HepG2 (cell line): ENCODE results near the gene PXMP2. TPM values are rescaled to one million over a fixed set of nuclear protein-coding genes. Genes with fewer than 3 reads are reported as not detected.
A peak's percentile ranks its signal among the peaks of the same experiment; 100 is the strongest.

Experiments used
- ATF1 ChIP-seq: IDR thresholded peaks from 2 replicates; pipeline ENCODE4 v1.6.1; 2016; ENCODE audit warnings: mild to moderate bottlenecking, control low read depth
- DMAP1 ChIP-seq: IDR thresholded peaks from 2 replicates; pipeline ENCODE4 v1.6.1; 2016
- ESRRA ChIP-seq: sonication (generic); formaldehyde crosslinking; IDR thresholded peaks from 2 replicates; pipeline ENCODE4 v1.5.1; 2020; ENCODE audit warnings: mild to moderate bottlenecking, low read depth, missing genetic modification reagents
- EZH2 ChIP-seq: conservative IDR thresholded peaks from 2 replicates; pipeline ENCODE4 v1.6.1; 2012; ENCODE audit warnings: mild to moderate bottlenecking, low read depth, low read length, moderate library complexity
- FOXJ3 ChIP-seq: sonication (generic); formaldehyde crosslinking; IDR thresholded peaks from 2 replicates; pipeline ENCODE4 v1.4.0; 2020; ENCODE audit warnings: missing genetic modification reagents, mild to moderate bottlenecking, borderline replicate concordance
- GABPA ChIP-seq, 2 experiments: IDR thresholded peaks; 2 replicates each; pipeline ENCODE4 v1.6.1; 2011 to 2016; ENCODE audit warnings: low read depth in 2 of 2, low read length in 1 of 2, missing biosample characterization in 1 of 2, missing genetic modification characterization in 1 of 2
- ISL2 ChIP-seq: sonication (generic); formaldehyde crosslinking; IDR thresholded peaks from 2 replicates; pipeline ENCODE4 v1.5.0; 2020; ENCODE audit warnings: missing genetic modification reagents
- MAF1 ChIP-seq: sonication (generic); formaldehyde crosslinking; IDR thresholded peaks from 2 replicates; pipeline ENCODE4 v1.5.0; 2020; ENCODE audit warnings: missing genetic modification reagents, borderline replicate concordance
- MAFK ChIP-seq, 2 experiments: IDR thresholded peaks in 1 of 2; conservative IDR thresholded peaks in 1 of 2; 2 replicates each; pipeline ENCODE4 v1.6.1; 2011; ENCODE audit warnings: improper control_type of control experiment in 2 of 2, low read length in 2 of 2
- MBNL3 ChIP-seq: fragments of 250-450 bp; sonication (Bioruptor Pico); conservative IDR thresholded peaks from 2 replicates; pipeline ENCODE4 v1.8.0; 2022; ENCODE audit warnings: mild to moderate bottlenecking, inconsistent platforms
- NFE2L2 ChIP-seq: fragments of 150-350 bp; IDR thresholded peaks from 2 replicates; pipeline ENCODE4 v1.6.1; 2014; ENCODE audit warnings: low read length
- PHB2 ChIP-seq: fragments of 450-650 bp; IDR thresholded peaks from 2 replicates; pipeline ENCODE4 v1.6.1; 2018; ENCODE audit not compliant: partially characterized antibody
- PRDM4 ChIP-seq: sonication (generic); formaldehyde crosslinking; IDR thresholded peaks from 2 replicates; pipeline ENCODE4 v1.9.0; 2021; ENCODE audit warnings: missing genetic modification reagents, borderline replicate concordance
- RELA ChIP-seq: sonication (generic); formaldehyde crosslinking; IDR thresholded peaks from 2 replicates; pipeline ENCODE4 v1.4.0; 2020; ENCODE audit warnings: missing genetic modification reagents
- SALL2 ChIP-seq: sonication (generic); formaldehyde crosslinking; IDR thresholded peaks from 2 replicates; pipeline ENCODE4 v1.8.1; 2023; ENCODE audit warnings: mild to moderate bottlenecking, missing genetic modification reagents, inconsistent platforms
- STAT5B ChIP-seq: sonication (generic); formaldehyde crosslinking; IDR thresholded peaks from 2 replicates; pipeline ENCODE4 v1.4.0; 2020; ENCODE audit warnings: missing genetic modification reagents
- ZBTB20 ChIP-seq: sonication (generic); formaldehyde crosslinking; IDR thresholded peaks from 2 replicates; pipeline ENCODE4 v1.8.1; 2023; ENCODE audit warnings: missing genetic modification reagents, low read depth, mild to moderate bottlenecking, borderline replicate concordance
- ZBTB33 ChIP-seq: sonication (generic); formaldehyde crosslinking; IDR thresholded peaks from 2 replicates; pipeline ENCODE4 v1.4.0; 2020; ENCODE audit warnings: missing genetic modification reagents
- ZBTB38 ChIP-seq: sonication (generic); formaldehyde crosslinking; IDR thresholded peaks from 2 replicates; pipeline ENCODE4 v1.5.1; 2020; ENCODE audit warnings: mild to moderate bottlenecking, missing genetic modification reagents
- ZNF224 ChIP-seq: sonication (generic); formaldehyde crosslinking; IDR thresholded peaks from 2 replicates; pipeline ENCODE4 v1.5.0; 2020; ENCODE audit warnings: mild to moderate bottlenecking, missing genetic modification reagents
- ZNF530 ChIP-seq: sonication (generic); formaldehyde crosslinking; IDR thresholded peaks from 2 replicates; pipeline ENCODE4 v1.5.0; 2020; ENCODE audit warnings: low read depth, mild to moderate bottlenecking, missing genetic modification reagents
- ZNF639 ChIP-seq: conservative IDR thresholded peaks from 2 replicates; pipeline ENCODE4 v1.6.1; 2018; ENCODE audit warnings: missing genetic modification reagents
- ZNF709 ChIP-seq: sonication (generic); formaldehyde crosslinking; IDR thresholded peaks from 2 replicates; pipeline ENCODE4 v1.5.0; 2020; ENCODE audit warnings: mild to moderate bottlenecking, missing genetic modification reagents
- ZNF713 ChIP-seq: sonication (generic); formaldehyde crosslinking; IDR thresholded peaks from 2 replicates; pipeline ENCODE4 v1.4.0; 2020; ENCODE audit warnings: mild to moderate bottlenecking, missing genetic modification reagents
- polyA plus RNA-seq, 8 experiments: library from polyadenylated mRNA; depleted of rRNA in 3 of 8; stranded (reverse) in 7 of 8; unstranded in 1 of 8; fragments of >200 nt; fragmentation: Illumina TruSeq in 4 of 8; extraction: Trizol in 4 of 8; gene quantifications; 2 replicates each; pipeline versions ENCODE4 v1.2.1 to v1.2.3, GENCODE V29; 2011 to 2016; ENCODE audit warnings: low read depth in 4 of 8, missing spikeins in 1 of 8, mixed read lengths in 1 of 8; ENCODE audit not compliant: insufficient read depth in 1 of 8
- total RNA-seq, 5 experiments: library from RNA; depleted of rRNA; stranded (reverse); fragments of >200 nt; fragmentation: Illumina TruSeq; extraction: Trizol; gene quantifications; 2 replicates each; pipeline ENCODE4 v1.2.3, GENCODE V29; 2016; ENCODE audit warnings: low read depth in 1 of 5

Gene PXMP2
- total and polyA plus RNA-seq, 2 of the 13 experiments (the other 11 are each of a cell fraction or from before 2014, with no cell fraction given), result 25.5 to 42.9 TPM

DNA sequence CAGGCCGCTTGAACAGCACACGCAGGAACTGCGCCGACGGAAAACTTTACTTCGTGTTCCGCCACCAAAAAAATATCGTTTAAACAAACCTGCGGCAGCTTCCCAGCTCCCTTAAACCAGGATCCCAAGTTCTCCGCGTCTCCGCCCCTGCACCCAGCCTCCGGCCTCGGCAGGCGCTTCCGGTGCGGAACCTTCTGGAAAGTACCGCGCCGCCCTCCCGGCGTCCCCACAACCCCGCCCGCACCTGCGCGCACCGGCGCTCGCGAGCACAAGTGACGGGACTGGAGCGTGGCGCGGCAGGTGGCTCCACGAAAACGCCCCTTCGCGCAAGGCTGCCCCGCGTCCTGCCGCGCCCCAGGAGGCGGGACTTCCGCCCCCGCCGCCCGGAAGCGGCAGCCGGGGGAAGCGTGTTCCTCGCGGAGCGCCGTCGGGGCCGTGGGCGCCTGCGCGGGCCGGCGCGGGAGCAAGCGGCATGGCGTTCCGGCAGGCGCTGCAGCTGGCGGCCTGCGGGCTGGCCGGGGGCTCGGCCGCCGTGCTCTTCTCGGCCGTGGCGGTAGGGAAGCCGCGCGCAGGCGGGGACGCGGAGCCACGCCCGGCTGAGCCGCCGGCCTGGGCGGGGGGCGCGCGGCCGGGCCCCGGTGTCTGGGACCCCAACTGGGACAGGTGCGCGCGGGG is 23.2 kb downstream of the PXMP2 start, which contains the start of gene PGAM5 (continued):
- TF ChIP-seq ZNF530 (no peak), MAFK (conservative IDR thresholded peaks at IDR 0.05 in 1 of 2, IDR thresholded peaks at IDR 0.05 in 1 of 2; ENCODE audit: low read length in 2 of 2) (no peak), ZNF713 (CRISPR knock-in tag) (peak; percentile 60; the same call in 1 of the 2 replicates), STAT5B (0 out of 2 replicates have a peak, but pooled peaks have one; percentile 64), PRDM4 (CRISPR knock-in tag) (no peak), MBNL3 (CRISPR knock-in tag) (no peak), MAF1 (CRISPR knock-in tag) (no peak; the same call in 1 of the 2 replicates), DMAP1 (CRISPR knock-in tag) (peak; percentile 93), ISL2 (peak; percentile 53; the same call in 1 of the 2 replicates), SALL2 (CRISPR knock-in tag) (peak; percentile 78; the same call in 1 of the 2 replicates), NFE2L2 (no peak), ZNF224 (peak; percentile 94), PHB2 (no peak), RELA (CRISPR knock-in tag) (peak; percentile 70; the same call in 1 of the 2 replicates), ZBTB33 (CRISPR knock-in tag) (peak; percentile 65), FOXJ3 (CRISPR knock-in tag) (no peak), GABPA (IDR thresholded peaks at IDR 0.05; ENCODE audit: low read depth, low read length) (peak; percentile 99), GABPA (CRISPR knock-in tag; IDR thresholded peaks at IDR 0.05; ENCODE audit: low read depth) (peak; percentile 82), EZH2 (no peak), ZBTB38 (CRISPR knock-in tag) (peak; percentile 84; the same call in 1 of the 2 replicates), ZNF709 (CRISPR knock-in tag) (peak; percentile 81), ZBTB20 (CRISPR knock-in tag) (peak; percentile 59; the same call in 1 of the 2 replicates), ZNF639 (CRISPR knock-in tag) (peak; percentile 92), ATF1 (CRISPR knock-in tag) (no peak), ESRRA (CRISPR knock-in tag) (0 out of 2 replicates have a peak, but pooled peaks have one; percentile 25)
